ENCODE measurements around the gene INO80D.
"Not testable (repeated sequence)": the region's sequence is repeated elsewhere in the genome, so short reads cannot be mapped to it uniquely, and the experiment has no call there.

DNA sequence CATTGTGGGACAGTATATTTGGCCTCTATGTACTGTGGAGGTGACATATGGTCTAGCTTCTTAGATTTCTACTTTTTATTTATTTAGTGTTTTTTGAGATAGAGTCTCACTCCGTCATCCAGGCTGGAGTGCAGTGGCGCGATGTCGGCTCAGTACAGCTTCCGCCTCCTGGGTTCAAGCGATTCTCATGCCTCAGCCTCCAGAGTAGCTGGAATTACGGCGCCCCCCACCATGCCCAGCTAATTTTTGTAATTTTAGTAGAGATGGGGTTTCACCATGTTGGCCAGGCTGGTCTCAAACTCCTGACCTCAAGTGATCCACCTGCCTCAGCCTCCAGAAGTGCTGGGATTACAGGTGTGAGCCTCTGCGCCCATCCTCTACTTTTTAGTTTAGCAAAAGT lies 99.6 kb downstream of the INO80D start:
- TF ChIP-seq EZH2 (IDR thresholded peaks at IDR 0.05; ENCODE audit: borderline replicate concordance, low read depth, low read length, poor library complexity, severe bottlenecking), result not testable (repeated sequence)
- TF ChIP-seq, protein P1, sequence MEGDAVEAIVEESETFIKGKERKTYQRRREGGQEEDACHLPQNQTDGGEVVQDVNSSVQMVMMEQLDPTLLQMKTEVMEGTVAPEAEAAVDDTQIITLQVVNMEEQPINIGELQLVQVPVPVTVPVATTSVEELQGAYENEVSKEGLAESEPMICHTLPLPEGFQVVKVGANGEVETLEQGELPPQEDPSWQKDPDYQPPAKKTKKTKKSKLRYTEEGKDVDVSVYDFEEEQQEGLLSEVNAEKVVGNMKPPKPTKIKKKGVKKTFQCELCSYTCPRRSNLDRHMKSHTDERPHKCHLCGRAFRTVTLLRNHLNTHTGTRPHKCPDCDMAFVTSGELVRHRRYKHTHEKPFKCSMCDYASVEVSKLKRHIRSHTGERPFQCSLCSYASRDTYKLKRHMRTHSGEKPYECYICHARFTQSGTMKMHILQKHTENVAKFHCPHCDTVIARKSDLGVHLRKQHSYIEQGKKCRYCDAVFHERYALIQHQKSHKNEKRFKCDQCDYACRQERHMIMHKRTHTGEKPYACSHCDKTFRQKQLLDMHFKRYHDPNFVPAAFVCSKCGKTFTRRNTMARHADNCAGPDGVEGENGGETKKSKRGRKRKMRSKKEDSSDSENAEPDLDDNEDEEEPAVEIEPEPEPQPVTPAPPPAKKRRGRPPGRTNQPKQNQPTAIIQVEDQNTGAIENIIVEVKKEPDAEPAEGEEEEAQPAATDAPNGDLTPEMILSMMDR (conservative IDR thresholded peaks at IDR 0.05; ENCODE audit: low read depth, low read length), result not testable (repeated sequence)
